WTC11 (cell line): ENCODE data around the gene LIN7B. TPM values are rescaled to one million over a fixed set of nuclear protein-coding genes. Genes with fewer than 3 reads are reported as not detected.

Source experiments
- ATAC-seq: fragments of 200-7000 bp; cut with Tn5 transposase; 2 replicates; pipeline ENCODE4 v1.10.0; 2021; ENCODE audit warnings: mild to moderate bottlenecking, moderate library complexity
- CTCF ChIA-PET: fragments of 300-600 bp; sonication (Branson Sonifier 250); formaldehyde crosslinking; loops from one replicate; lab custom pipeline; 2021; ENCODE audit warnings: antibody characterized with exemption; lab: Charles Lee
- POLR2A ChIA-PET: fragments of 350-600 bp; sonication (Branson Sonifier 250); formaldehyde crosslinking; loops from one replicate; lab custom pipeline; 2021; ENCODE audit warnings: antibody characterized with exemption; lab: Charles Lee
- DNase-seq: peaks from one replicate; pipeline ENCODE4 v3.0.0; 2021; ENCODE audit warnings: low spot score
- H3K27ac Mint-ChIP-seq: 2 replicates; pipeline ENCODE4 v1.8.0; 2021; ENCODE audit warnings: mixed read lengths
- H3K27me3 Mint-ChIP-seq: 2 replicates; pipeline ENCODE4 v1.8.0; 2021; ENCODE audit warnings: low read depth, mild to moderate bottlenecking, moderate library complexity, mixed read lengths
- H3K36me3 Mint-ChIP-seq: 2 replicates; pipeline ENCODE4 v1.8.0; 2021; ENCODE audit warnings: mixed read lengths
- H3K4me1 Mint-ChIP-seq: 2 replicates; pipeline ENCODE4 v1.8.0; 2022; ENCODE audit warnings: mixed read lengths
- H3K4me3 Mint-ChIP-seq: 2 replicates; pipeline ENCODE4 v1.8.0; 2021; ENCODE audit warnings: mild to moderate bottlenecking, moderate library complexity, mixed read lengths
- H3K9me3 Mint-ChIP-seq: 2 replicates; pipeline ENCODE4 v1.8.0; 2021; ENCODE audit warnings: mixed read lengths
- CBFB ChIP-seq: sonication (generic); formaldehyde crosslinking; IDR thresholded peaks from 2 replicates; pipeline ENCODE4 v1.8.1; 2022; ENCODE audit warnings: mild to moderate bottlenecking, low read depth, missing genetic modification reagents
- JUN ChIP-seq: sonication (generic); formaldehyde crosslinking; IDR thresholded peaks from 2 replicates; pipeline ENCODE4 v1.8.0; 2023; ENCODE audit warnings: mild to moderate bottlenecking, missing genetic modification reagents
- MLX ChIP-seq: sonication (generic); formaldehyde crosslinking; IDR thresholded peaks from 2 replicates; pipeline ENCODE4 v1.8.1; 2023; ENCODE audit warnings: mild to moderate bottlenecking, missing genetic modification reagents, moderate library complexity
- NR1H2 ChIP-seq: sonication (generic); formaldehyde crosslinking; IDR thresholded peaks from 2 replicates; pipeline ENCODE4 v1.9.0; 2021; ENCODE audit warnings: mild to moderate bottlenecking, moderate library complexity, missing genetic modification reagents
- OVOL2 ChIP-seq: fragments of 250-450 bp; sonication (Bioruptor Pico); IDR thresholded peaks from 2 replicates; pipeline ENCODE4 v1.9.0; 2021; ENCODE audit warnings: mild to moderate bottlenecking, borderline replicate concordance
- ZNF423 ChIP-seq: fragments of 250-450 bp; sonication (Bioruptor Pico); IDR thresholded peaks from 2 replicates; pipeline ENCODE4 v2.1.2; 2022; ENCODE audit warnings: mild to moderate bottlenecking, moderate library complexity
- ZNF425 ChIP-seq: fragments of 250-450 bp; sonication (Bioruptor Pico); conservative IDR thresholded peaks from 2 replicates; pipeline ENCODE4 v1.9.0; 2021; ENCODE audit warnings: mild to moderate bottlenecking
- total RNA-seq: library from RNA; stranded (reverse); gene quantifications from 3 replicates; pipeline ENCODE4 v1.2.3, GENCODE V29; 2021
- TF ChIP-seq, protein P1 (sequence below): fragments of 250-450 bp; sonication (Bioruptor Pico); IDR thresholded peaks from 2 replicates; pipeline ENCODE4 v1.9.0; 2021; ENCODE audit warnings: mild to moderate bottlenecking, borderline replicate concordance
- TF ChIP-seq, protein P2 (sequence below): sonication (generic); formaldehyde crosslinking; IDR thresholded peaks from 2 replicates; pipeline ENCODE4 v1.8.1; 2023; ENCODE audit warnings: mild to moderate bottlenecking, missing genetic modification reagents, borderline replicate concordance
- TF ChIP-seq, protein P3 (sequence below): sonication (generic); formaldehyde crosslinking; IDR thresholded peaks from 2 replicates; pipeline ENCODE4 v1.8.1; 2022; ENCODE audit warnings: missing genetic modification reagents, borderline replicate concordance
- TF ChIP-seq, protein P4 (sequence below): sonication (generic); formaldehyde crosslinking; IDR thresholded peaks from 2 replicates; pipeline ENCODE4 v1.8.0; 2022; ENCODE audit warnings: missing genetic modification reagents

Gene LIN7B
- total RNA-seq, 1 experiment from 2014 or later, result 5.1 TPM

DNA sequence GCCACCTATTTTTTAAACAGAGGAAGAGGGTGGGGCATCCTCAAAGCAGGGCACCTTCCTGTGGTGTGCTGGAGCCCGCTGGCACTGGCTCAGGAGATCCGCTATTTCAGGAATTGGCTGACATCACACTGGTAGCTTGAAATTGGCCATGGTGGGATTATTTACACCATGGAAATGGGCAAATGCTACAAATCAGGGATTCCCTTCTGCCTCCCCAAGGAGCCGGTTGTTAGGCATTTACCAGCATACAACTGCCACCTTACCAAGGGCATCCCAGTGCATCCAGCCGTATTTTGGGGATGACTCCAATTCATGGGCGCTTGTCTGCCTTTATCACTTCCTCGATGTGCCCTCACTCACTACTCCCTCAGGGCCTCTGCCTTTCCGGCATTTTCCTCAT is 26.8 kb downstream of the LIN7B start:
- Mint-ChIP-seq H3K9me3 (no peaks in the 10 kb centered on the region), H3K27me3 (peaks cover 35% of the 10 kb centered on the region), H3K36me3 (peaks cover 11% of the 10 kb centered on the region), H3K27ac (no peak overlapping the region; the same call in 1 of the 2 replicates), H3K4me3 (peak overlapping the region; percentile 15), H3K4me1 (peaks cover 22% of the 10 kb centered on the region)
- ATAC-seq (no peak), DNase-seq (no peak)
- CTCF ChIA-PET, result interaction anchor here (0.7 to 2.9 kb wide), 3 partner anchors 43 to 85 kb away, joined by 3 to 12 read pairs (median 10); no protein-coding TSS in a partner anchor
- TF ChIP-seq JUN (CRISPR knock-in tag) (no peak), OVOL2 (CRISPR knock-in tag) (no peak), NR1H2 (CRISPR knock-in tag) (no peak), ZNF425 (CRISPR knock-in tag) (no peak)
- TF ChIP-seq, protein P1, sequence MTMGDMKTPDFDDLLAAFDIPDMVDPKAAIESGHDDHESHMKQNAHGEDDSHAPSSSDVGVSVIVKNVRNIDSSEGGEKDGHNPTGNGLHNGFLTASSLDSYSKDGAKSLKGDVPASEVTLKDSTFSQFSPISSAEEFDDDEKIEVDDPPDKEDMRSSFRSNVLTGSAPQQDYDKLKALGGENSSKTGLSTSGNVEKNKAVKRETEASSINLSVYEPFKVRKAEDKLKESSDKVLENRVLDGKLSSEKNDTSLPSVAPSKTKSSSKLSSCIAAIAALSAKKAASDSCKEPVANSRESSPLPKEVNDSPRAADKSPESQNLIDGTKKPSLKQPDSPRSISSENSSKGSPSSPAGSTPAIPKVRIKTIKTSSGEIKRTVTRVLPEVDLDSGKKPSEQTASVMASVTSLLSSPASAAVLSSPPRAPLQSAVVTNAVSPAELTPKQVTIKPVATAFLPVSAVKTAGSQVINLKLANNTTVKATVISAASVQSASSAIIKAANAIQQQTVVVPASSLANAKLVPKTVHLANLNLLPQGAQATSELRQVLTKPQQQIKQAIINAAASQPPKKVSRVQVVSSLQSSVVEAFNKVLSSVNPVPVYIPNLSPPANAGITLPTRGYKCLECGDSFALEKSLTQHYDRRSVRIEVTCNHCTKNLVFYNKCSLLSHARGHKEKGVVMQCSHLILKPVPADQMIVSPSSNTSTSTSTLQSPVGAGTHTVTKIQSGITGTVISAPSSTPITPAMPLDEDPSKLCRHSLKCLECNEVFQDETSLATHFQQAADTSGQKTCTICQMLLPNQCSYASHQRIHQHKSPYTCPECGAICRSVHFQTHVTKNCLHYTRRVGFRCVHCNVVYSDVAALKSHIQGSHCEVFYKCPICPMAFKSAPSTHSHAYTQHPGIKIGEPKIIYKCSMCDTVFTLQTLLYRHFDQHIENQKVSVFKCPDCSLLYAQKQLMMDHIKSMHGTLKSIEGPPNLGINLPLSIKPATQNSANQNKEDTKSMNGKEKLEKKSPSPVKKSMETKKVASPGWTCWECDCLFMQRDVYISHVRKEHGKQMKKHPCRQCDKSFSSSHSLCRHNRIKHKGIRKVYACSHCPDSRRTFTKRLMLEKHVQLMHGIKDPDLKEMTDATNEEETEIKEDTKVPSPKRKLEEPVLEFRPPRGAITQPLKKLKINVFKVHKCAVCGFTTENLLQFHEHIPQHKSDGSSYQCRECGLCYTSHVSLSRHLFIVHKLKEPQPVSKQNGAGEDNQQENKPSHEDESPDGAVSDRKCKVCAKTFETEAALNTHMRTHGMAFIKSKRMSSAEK (CRISPR knock-in tag), result no peak
- TF ChIP-seq, protein P2, sequence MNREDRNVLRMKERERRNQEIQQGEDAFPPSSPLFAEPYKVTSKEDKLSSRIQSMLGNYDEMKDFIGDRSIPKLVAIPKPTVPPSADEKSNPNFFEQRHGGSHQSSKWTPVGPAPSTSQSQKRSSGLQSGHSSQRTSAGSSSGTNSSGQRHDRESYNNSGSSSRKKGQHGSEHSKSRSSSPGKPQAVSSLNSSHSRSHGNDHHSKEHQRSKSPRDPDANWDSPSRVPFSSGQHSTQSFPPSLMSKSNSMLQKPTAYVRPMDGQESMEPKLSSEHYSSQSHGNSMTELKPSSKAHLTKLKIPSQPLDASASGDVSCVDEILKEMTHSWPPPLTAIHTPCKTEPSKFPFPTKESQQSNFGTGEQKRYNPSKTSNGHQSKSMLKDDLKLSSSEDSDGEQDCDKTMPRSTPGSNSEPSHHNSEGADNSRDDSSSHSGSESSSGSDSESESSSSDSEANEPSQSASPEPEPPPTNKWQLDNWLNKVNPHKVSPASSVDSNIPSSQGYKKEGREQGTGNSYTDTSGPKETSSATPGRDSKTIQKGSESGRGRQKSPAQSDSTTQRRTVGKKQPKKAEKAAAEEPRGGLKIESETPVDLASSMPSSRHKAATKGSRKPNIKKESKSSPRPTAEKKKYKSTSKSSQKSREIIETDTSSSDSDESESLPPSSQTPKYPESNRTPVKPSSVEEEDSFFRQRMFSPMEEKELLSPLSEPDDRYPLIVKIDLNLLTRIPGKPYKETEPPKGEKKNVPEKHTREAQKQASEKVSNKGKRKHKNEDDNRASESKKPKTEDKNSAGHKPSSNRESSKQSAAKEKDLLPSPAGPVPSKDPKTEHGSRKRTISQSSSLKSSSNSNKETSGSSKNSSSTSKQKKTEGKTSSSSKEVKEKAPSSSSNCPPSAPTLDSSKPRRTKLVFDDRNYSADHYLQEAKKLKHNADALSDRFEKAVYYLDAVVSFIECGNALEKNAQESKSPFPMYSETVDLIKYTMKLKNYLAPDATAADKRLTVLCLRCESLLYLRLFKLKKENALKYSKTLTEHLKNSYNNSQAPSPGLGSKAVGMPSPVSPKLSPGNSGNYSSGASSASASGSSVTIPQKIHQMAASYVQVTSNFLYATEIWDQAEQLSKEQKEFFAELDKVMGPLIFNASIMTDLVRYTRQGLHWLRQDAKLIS, result no peak
- TF ChIP-seq, protein P3, sequence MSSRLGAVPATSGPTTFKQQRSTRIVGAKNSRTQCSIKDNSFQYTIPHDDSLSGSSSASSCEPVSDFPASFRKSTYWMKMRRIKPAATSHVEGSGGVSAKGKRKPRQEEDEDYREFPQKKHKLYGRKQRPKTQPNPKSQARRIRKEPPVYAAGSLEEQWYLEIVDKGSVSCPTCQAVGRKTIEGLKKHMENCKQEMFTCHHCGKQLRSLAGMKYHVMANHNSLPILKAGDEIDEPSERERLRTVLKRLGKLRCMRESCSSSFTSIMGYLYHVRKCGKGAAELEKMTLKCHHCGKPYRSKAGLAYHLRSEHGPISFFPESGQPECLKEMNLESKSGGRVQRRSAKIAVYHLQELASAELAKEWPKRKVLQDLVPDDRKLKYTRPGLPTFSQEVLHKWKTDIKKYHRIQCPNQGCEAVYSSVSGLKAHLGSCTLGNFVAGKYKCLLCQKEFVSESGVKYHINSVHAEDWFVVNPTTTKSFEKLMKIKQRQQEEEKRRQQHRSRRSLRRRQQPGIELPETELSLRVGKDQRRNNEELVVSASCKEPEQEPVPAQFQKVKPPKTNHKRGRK (CRISPR knock-in tag), result no peak
- POLR2A ChIA-PET, result interaction anchor here (0.7 kb wide), 1 partner anchor 218 kb away, joined by 3 read pairs; no protein-coding TSS in a partner anchor

DNA sequence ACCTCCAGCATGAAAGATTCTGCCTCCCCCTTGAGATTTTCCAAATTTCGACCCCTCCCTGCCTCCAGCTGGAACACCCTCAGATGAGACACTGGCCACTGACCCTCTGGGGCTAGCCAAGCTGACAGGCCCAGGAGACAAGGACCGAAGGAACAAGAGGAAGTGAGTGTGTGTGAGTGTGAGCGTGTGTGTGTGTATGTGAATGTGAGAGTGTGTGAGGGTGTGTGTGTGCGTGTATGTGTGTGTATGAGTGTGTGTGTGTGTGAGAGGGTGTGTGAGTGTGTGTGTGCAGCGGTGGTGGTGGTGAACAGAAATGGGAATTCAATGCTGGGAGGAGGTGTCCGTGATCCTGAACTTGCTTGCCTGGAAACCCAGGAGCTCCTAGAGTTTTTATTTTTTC is 27.2 kb downstream of the LIN7B start:
- Mint-ChIP-seq H3K9me3 (no peaks in the 10 kb centered on the region), H3K36me3 (peaks cover 8% of the 10 kb centered on the region), H3K4me1 (peaks cover 21% of the 10 kb centered on the region), H3K27me3 (peaks cover 35% of the 10 kb centered on the region), H3K4me3 (peak overlapping the region; percentile 15), H3K27ac (no peak overlapping the region; the same call in 1 of the 2 replicates)
- DNase-seq (no peak), ATAC-seq (no peak)
- CTCF ChIA-PET, result interaction anchor here (2.9 kb wide), 1 partner anchor 58 kb away, joined by 10 read pairs; no protein-coding TSS in a partner anchor
- POLR2A ChIA-PET, result no interaction called here
- TF ChIP-seq MLX (no peak), CBFB (CRISPR knock-in tag) (no peak), ZNF423 (CRISPR knock-in tag) (no peak)
- TF ChIP-seq, protein P4, sequence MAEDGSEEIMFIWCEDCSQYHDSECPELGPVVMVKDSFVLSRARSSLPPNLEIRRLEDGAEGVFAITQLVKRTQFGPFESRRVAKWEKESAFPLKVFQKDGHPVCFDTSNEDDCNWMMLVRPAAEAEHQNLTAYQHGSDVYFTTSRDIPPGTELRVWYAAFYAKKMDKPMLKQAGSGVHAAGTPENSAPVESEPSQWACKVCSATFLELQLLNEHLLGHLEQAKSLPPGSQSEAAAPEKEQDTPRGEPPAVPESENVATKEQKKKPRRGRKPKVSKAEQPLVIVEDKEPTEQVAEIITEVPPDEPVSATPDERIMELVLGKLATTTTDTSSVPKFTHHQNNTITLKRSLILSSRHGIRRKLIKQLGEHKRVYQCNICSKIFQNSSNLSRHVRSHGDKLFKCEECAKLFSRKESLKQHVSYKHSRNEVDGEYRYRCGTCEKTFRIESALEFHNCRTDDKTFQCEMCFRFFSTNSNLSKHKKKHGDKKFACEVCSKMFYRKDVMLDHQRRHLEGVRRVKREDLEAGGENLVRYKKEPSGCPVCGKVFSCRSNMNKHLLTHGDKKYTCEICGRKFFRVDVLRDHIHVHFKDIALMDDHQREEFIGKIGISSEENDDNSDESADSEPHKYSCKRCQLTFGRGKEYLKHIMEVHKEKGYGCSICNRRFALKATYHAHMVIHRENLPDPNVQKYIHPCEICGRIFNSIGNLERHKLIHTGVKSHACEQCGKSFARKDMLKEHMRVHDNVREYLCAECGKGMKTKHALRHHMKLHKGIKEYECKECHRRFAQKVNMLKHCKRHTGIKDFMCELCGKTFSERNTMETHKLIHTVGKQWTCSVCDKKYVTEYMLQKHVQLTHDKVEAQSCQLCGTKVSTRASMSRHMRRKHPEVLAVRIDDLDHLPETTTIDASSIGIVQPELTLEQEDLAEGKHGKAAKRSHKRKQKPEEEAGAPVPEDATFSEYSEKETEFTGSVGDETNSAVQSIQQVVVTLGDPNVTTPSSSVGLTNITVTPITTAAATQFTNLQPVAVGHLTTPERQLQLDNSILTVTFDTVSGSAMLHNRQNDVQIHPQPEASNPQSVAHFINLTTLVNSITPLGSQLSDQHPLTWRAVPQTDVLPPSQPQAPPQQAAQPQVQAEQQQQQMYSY (CRISPR knock-in tag), result no peak
